Stimulated activated CD8-positive, alpha-beta memory T cell treated with anti-CD3 and anti-CD28 coated beads, Interleukin-15, amount 100 ng/mL, for 24 hours (primary cell): Measurements from ENCODE around the gene TRIM34.
"Not testable (repeated sequence)": the region's sequence is repeated elsewhere in the genome, so short reads cannot be mapped to it uniquely, and the experiment has no call there.

Source experiments
- DNase-seq: peaks from one replicate; pipeline ENCODE4 v3.0.0-alpha.2; 2020; ENCODE audit warnings: low read depth

TRIM34 gene

DNA sequence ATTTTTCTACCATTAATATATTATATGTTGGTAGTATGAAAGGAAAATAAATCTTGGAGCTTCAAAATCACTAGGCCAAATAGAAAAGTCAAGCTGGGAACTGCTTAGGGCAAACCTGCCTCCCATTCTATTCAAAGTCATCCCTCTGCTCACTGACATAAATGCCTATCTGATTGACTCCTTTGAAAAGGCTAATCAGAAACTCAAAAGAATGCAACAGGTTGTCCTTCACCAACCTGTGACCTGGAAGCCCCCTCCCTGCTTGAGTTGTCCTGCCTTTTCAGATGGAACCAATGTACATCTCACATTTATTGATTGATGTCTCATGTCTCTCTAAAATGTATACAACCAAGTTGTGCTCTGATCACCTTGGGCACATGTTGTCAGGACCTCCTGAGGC, 3.2 kb upstream of the TRIM34 start:
- no peak for DNase-seq

DNA sequence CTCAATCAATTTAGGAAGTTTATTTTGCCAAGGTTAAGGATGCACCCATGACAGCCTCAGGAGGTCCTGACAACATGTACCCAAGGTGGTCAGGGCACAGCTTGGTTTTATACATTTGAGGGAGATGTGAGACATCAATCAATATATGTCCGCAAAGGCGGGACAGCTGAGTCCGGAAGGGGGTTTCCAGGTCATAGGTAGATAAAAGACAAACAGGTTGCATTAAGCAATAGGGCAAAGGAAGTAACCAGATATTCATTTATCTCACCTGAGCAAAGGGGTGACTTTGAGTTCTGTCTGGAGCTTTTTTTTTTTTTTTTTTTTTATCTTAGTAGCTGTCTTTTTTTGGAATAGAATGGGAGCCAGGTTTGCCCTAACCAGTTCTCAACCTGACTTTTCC, 2.0 kb upstream of the TRIM34 start:
- DNase-seq = no peak

DNA sequence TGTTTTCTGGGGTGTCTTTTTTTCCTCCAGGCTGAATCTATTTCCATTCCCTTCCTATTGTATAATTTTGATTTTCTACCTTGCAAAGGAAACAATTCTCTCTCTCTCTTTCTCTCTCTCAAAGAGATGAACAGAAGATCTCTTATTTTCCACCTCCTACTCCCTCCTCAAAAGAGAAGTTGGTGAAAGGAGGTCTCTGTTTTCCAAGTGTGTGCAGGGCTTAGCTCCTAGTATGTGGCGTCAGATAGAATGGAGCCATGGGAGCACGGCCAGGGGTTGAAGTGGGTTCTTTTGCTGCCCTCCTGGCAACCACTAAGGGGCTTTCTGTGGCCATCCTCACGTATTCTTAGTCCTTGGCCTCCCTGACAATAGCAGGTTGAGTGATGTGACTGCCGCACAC, 480 bp downstream of the TRIM34 start:
- no peak for DNase-seq

DNA sequence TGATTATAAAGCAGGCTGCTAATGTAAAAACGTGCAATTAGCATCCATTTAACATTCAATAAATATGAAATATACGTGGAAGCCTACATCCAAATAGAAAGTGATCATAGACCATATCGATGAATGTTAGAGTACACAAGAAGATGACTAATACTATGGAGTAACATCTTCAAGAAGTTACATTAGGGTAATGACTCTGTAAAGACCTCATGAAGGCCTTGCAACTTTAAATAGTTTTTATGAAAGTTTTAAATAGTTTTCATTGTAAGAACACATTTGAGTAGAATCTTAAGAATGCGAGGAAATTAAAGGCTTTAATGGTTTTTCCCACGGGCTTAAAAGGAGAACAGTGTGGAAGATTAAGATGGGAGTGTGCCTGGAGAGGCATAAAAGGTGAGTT, 1.4 kb downstream of the TRIM34 start:
- DNase-seq = no peak

DNA sequence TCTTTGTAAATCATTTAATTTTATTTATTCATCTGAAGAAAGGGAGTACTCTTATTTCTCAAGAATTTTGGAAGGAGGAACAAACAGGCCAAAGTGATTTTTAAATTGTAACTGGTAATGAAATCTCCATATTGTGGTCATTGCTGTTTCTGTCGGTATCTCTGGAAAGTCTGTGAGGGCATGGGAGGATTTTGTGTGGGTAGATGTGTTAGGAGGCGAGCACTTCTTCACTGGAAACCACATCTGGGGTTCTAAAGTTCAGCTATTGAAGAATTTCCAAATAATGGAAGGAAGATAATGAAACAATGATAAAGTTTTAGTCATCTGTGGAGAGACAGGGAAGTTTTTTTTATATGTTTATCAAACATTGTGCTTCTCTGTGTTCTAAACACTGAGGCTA, 6.6 kb downstream of the TRIM34 start:
- DNase-seq = no peak

DNA sequence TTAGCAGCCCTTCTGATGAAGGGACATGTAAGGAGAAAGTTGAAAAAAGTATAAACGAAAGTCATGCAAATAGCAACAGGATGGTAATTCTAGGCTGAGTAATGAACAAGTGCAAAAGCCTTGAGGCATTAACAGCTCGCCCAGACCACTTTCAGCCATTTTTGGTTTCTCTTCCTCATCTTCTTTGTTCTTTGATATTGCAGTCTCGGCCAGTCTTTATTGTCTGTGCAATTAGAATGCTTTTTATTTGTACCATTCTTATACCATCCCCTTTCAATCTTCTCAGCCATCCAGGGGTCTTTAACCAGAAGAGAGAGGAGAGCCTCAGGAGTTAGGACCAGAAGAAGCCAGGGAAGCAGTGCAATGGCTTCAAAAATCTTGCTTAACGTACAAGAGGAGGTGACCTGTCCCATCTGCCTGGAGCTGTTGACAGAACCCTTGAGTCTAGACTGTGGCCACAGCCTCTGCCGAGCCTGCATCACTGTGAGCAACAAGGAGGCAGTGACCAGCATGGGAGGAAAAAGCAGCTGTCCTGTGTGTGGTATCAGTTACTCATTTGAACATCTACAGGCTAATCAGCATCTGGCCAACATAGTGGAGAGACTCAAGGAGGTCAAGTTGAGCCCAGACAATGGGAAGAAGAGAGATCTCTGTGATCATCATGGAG, 7.3 kb downstream of the TRIM34 start:
- no peak for DNase-seq

DNA sequence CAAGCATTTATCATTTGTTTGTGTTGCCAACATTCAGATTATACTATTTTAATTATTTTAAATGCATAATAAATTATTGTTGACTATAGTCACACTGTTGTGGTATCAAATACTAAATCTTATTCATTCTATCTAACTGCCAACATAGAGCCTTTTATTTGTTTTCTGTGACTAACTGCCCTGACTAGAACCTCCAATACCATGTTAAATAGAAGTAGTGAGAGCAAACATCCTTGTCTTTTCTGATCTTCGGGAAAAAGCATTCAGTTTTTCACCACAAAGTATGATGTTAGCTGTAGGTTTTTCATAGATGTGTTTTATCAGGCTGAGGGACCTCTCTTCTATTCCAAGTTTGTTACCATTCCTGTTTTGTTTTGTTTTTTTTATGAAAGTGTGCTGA, 15.2 kb downstream of the TRIM34 start:
- DNase-seq = no peak

DNA sequence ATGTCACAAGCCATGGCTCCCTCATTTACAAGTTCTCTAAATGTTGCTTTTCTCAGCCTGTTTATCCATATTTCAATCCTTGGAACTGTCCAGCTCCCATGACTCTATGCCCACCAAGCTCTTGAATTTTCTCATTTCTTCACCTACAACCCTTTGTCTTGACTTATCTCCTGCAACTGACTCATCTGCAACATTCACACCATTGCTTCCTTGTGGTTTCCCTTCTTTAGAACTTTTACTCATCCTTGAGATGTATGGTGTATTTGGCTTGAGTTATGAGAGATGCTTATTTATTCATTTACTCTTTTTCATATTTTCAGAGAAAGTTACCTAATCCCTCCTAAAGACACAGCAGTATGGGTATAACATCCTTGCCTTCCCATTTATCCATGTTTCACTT, 18.8 kb downstream of the TRIM34 start:
- no peak for DNase-seq

DNA sequence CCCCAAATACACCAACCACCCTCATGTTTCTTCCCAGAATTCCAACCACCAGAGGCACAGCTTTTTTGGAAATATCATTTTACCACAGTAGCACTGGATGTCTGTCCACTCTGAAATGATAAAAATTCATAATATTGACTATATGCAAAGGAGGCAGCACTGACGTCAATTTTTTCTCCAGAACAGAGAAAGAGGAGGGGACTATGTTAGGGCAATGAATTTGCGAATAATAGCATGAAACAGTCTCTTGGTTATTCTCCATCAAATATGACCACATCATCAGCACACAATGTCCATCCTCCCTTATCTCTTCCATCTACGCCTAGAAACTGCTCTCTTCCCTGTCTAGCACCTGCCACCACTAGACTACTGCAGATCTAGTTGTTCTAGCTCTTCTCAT, 21.3 kb downstream of the TRIM34 start:
- DNase-seq = no peak

DNA sequence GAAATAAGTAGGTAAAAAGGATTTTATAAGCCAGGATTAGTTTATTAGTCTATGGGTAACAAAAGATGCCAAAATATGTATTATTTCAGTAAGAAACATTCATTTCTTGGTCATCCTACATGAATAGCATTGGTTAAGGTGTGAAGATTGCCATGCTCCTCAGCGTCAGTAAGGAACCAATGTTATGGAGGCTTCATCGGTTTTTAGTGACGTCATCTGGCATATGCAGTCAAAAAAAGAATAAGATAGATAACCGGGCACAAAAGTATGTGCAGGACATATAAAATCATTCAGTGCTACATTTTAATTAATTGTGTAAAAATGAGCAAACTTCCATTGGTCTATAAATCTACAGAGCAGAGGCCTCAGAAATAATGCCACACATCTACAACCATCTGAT, 30.7 kb downstream of the TRIM34 start:
- no peak for DNase-seq

DNA sequence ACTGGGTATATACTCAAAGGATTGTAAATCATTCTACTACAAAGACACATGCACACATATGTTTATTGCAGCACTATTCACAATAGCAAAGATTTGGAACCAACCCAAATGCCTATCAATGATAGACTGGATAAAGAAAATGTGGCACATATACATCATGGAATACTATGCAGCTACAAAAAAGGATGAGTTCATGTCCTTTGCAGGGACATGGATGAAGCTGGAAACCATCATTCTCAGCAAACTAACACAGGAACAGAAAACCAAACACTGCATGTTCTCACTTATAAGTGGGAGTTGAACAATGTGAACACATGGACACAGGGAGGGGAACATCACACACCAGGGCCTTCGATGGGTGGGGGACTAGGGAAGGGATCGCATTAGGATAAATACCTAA, 32.2 kb downstream of the TRIM34 start:
- DNase-seq = not testable (repeated sequence)

DNA sequence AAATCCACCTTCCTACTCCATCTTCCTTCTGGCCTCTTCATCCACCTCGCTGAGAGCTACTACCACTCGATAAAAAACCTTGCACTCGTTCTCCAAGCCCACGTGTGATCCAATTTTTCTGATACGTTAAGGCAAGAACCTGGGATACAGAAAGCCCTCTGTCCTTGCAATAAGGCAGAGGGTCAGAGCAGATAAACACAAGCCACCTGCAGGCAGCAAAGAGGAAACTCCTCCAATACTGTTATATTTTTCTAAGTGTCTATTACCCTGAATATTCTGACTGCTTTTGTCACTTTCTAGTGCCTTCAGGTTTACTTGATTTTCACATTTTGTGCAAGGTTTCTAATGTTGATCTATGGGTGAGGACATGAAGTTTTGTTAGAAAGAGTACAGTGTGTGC, 33.5 kb downstream of the TRIM34 start:
- no peak for DNase-seq

DNA sequence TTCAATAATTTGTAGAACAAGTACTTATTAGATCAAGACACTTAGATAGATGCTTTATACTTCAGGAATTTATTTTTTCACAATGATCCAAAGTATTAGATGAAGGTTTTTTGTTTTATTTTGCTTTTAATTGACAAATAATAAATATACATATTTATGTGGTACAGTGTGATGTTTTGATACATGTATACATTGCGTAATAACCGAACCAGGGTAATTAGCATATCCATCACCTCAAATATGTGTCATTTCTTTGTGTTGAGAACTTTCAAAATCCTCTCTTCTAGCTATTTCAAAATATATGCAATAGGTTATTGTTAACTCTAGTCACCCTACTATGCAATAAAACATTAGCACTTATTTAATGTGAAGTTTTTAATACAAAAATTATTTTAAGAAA, 38.7 kb downstream of the TRIM34 start:
- DNase-seq = no peak

DNA sequence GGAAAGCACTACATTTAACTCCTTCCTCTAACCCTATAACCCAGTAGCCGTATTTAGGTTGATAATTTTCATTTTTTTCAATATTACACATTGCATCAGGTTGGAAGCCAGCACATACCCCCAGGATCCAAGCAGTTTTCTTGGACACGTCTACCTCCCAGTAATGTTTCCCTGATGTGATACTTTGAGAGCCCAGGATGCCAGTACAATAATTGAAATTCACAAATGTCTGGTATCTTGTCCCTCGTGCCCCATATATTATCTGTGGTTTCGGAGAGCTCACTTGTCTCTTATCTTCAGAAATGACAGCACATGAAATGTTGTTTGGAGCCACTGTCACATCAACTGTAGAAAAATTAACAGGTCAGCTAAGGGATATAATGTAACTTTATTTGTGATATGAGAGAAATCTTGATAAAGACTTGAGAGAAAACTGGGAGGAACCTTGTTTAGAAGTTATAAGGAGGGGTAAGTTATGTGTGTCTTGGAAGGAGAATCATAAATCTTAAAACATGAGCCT, 40.3 kb downstream of the TRIM34 start:
- no peak for DNase-seq

DNA sequence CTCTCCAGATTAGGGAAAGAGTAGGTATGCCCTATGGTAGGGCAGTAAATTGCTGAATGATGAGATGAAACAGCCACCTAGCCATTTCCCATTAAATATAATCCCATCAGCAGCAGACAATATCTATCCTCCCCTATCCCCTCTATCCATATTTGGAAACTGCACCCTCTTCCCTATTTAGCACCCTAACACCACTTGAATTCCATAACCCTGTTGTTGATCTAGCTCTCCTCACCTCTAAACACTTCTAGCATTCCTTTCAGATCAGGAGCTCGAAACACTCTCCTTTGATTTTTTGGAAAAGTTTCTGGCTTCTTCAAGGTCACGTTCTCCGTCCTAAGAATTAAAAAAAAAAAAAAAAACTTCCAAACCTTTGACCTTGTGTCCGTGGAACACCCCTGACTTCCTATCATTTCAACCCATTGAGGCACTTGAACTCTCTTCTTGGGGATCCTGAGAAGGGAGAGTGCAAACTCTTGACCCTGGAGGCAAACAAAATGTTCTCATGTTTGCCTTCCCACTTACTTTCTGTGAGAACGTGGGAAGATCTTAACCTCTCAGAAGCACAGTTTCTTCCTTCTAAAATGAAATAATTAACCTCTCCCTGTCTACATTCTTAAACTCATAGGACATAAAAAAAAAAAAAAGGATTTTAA, 41.1 kb downstream of the TRIM34 start:
- DNase-seq = no peak

DNA sequence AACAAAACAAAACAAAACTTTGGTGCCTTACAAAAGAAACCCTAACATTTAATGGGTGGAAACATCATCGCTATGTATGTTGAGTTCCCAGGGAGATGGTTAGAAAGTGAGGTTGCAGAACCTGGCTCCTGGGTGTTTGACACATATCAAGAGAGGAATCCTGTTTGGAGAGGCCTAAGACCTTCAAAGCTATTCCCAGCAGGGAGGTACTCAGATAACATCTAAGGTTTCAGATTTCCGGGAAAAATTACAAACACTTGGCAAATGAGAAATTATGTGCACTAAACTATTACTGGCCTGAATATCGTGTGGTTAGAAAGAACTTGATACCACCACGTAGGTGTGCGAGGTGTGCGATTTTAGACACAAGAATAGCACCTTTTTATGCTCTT, 41.6 kb downstream of the TRIM34 start:
- DNase-seq = no peak

DNA sequence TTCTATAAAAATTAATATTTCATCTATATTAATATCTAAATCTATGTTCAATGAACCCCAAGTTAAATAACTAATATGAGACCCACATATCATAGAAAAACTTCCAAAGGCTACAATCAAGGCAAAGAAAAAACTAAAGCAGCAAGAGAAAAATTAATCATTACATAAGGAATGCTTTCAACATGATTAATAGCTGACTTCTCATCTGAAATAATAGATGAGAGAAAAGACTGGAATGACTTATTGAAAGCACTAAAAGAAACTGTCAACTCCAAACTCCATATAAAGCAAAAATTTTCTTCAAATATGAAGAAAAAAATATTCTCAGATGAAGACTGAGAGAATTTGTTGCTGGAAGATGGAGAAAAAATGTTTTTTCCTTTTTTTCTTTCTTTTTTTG, 47.0 kb downstream of the TRIM34 start:
- DNase-seq = no peak

DNA sequence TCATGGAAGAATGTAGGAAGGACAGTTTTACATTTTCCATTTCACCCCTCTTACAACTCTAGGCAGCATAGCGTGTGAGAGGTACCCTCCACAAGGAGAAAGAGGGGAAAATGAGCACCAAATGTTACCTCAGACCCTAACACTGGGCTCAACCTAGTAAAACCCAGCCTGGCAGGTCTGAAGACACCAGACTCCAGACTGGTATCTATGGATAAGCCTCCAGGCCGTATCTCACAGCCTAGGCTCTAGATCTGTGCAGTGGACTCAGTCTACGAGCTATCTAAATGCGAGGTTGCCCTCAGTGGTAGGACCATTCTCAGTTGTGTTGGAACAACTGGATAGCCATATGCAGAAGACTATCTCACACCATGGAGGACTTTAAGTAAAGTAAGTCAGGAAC, 49.6 kb downstream of the TRIM34 start:
- DNase-seq = no peak

DNA sequence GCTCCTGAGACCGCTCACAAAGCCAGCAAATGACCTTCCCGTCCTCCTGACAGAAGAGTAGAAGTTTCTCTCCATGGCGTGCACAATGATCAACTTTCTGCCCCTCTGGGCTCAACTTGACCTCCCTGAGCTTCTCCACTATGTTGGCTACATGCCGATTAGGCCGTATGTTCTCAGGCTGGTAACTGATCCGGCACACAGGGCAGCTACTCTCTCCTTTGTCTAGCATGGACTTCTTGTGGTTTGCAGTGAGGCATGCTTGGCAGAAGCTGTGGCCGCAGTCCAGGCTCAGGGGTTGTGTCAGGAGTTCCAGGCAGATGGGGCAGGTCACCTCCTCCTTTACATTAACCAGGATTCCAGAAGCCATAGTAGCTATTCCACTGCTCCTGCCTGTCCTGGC, 55.0 kb downstream of the TRIM34 start:
- no peak for DNase-seq

DNA sequence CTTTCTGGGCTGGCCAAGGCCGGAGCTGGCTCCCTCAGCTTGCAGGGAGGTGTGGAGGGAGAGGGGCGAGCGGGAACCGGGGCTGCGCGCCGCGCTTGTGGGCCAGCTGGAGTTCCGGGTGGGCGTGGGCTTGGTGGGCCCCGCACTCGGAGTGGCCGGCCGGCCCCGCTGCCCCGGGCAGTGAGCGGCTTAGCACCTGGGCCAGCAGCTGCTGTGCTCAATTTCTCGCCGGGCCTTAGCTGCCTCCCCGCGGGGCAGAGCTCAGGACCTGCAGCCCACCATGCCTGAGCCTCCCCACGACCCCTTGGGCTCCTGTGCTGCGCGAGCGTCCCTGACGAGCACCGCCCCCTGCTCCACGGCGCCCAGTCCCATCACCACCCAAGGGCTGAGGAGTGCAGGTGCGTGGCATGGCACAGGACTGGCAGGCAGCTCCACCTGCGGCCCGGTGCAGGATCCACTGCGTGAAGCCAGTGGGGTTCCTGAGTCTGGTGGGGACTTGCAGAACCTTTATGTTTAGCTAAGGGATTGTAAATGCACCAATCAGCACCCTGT, 58.2 kb downstream of the TRIM34 start:
- DNase-seq = not testable (repeated sequence)

DNA sequence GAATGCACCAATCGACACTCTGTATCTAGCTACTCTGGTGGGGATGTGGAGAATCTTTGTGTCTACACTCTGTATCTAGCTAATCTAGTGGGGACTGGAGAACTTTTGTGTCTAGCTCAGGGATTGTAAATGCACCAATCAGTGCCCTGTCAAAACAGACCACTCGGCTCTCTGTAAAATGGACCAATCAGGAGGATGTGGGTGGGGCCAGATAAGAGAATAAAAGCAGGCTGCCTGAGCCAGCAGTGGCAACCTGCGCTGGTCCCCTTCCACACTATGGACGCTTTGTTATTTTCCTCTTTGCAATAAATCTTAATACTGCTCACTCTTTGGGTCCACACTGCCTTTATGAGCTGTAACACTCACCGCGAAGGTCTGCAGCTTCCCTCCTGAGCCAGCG, 58.8 kb downstream of the TRIM34 start:
- DNase-seq = not testable (repeated sequence)

DNA sequence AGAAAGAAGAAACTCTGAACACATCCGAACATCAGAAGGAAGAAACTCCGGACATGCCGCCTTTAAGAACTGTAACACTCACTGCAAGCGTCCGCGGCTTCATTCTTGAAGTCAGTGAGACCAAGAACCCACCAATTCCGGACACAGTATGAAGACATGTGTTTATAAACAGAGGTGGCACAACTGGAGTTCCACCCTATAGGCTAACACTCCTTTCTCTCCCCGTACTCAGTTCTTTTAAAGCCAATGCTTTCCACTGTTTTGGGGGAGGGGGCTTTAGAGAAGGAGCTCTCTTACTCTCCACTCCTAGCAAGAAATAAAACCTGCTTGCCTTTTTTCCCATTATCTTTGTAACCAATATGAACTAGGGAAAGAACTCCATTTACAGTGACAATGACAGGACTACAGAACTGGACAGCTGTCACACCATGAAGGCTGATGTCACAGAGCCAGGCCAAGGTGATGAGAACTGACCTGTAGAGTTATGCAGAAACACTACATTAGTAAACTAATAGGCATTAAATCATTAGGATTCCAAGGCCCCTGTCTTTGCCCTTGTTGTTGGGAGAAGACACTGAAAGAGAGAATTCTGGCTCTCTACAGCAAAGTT, 59.3 kb downstream of the TRIM34 start:
- no peak for DNase-seq

DNA sequence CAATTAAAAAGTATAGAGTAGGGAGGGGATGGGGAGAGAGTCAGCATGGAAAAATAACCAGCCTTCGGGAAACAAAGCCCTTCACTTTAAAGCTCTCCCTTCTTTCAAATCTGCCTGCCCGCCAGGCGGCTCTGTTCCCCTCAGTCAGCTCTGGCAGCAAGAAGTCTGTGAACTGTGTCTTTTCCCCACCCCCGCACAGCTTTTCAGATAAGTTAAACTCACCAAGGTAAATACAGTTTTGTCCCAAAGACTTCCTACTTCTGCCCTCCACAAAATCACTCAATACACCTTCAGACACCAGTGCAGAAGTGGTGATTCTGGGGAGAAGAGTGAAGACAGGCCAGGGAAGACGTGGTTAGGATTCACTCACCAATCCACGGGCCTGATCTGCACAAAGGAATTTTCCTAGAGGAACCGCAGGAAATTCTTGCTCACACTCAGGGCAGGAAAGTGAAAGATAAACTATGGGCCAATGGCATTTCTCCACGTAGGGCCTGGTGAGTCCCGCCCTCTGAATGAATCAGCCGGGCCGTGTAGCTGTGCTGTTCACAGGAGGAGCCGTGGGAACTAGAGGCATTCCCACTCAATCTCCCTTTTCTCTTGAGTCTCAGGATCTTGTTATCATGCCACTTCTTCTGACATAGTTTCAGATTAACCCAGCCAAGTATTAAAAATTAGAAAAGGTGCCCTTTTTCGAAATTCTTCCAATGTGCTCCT, 60.0 kb downstream of the TRIM34 start, which contains the start of gene TRIM5:
TRIM5 (minus strand) TSS at position 429 of the 717 bp plus-strand sequence. CDS start 4,897 bp downstream, outside the sequence.
- peak; percentile 27 for DNase-seq
